Mammary epithelial cell (primary cell): ENCODE data around the gene NEK4.

Source experiments
- EZH2 ChIP-seq: IDR thresholded peaks from 2 replicates; pipeline ENCODE4 v1.6.1; 2012; ENCODE audit warnings: low read length, inconsistent platforms, borderline replicate concordance
- TF ChIP-seq, protein P1 (sequence below), 2 donors: IDR thresholded peaks in 1 of 2; conservative IDR thresholded peaks in 1 of 2; 2 replicates each; pipeline ENCODE4 v1.5.1; 2011 to 2012; ENCODE audit warnings: inconsistent platforms in 2 of 2, low read length in 2 of 2, mild to moderate bottlenecking in 2 of 2, control low read depth in 1 of 2, low read depth in 1 of 2; ENCODE audit not compliant: insufficient read depth in 1 of 2; ENCODE audit errors: extremely low read depth in 1 of 2

DNA sequence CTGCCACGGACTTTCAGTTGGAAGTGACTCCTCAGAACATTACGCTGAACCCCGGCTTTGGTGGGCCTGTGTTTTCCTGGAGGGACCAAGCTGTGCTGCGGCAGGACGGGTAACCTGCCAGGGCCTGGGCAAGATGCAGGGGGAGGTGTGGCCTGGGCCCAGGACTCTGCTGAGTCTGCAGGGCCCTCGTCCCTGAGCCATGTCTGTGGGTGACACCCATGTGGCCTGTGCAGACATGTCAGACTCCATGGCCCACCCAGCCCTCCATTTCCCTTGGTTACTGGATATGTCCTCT, 19.0 kb upstream of the NEK4 start:
- TF ChIP-seq, protein P1, sequence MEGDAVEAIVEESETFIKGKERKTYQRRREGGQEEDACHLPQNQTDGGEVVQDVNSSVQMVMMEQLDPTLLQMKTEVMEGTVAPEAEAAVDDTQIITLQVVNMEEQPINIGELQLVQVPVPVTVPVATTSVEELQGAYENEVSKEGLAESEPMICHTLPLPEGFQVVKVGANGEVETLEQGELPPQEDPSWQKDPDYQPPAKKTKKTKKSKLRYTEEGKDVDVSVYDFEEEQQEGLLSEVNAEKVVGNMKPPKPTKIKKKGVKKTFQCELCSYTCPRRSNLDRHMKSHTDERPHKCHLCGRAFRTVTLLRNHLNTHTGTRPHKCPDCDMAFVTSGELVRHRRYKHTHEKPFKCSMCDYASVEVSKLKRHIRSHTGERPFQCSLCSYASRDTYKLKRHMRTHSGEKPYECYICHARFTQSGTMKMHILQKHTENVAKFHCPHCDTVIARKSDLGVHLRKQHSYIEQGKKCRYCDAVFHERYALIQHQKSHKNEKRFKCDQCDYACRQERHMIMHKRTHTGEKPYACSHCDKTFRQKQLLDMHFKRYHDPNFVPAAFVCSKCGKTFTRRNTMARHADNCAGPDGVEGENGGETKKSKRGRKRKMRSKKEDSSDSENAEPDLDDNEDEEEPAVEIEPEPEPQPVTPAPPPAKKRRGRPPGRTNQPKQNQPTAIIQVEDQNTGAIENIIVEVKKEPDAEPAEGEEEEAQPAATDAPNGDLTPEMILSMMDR (conservative IDR thresholded peaks at IDR 0.05 in 1 of 2, IDR thresholded peaks at IDR 0.05 in 1 of 2; ENCODE audit: extremely low read depth in 1 of 2, insufficient read depth in 1 of 2, low read depth in 1 of 2, low read length in 2 of 2), result no peak
- no peak for TF ChIP-seq EZH2
